Prostate gland (tissue), 2 donors: ENCODE data around the gene NFKBIA. TPM values are rescaled to one million over a fixed set of nuclear protein-coding genes. Genes with fewer than 3 reads are reported as not detected.
"Not testable (repeated sequence)": the region's sequence is repeated elsewhere in the genome, so short reads cannot be mapped to it uniquely, and the experiment has no call there.

ENCODE experiments used
- DNase-seq: peaks from one replicate; pipeline ENCODE4 v3.0.0-alpha.2; 2019; ENCODE audit warnings: low spot score
- H3K27ac ChIP-seq, 2 donors: fragments of 200-600 bp; sonication (generic); 2 replicates each; pipeline ENCODE4 v1.5.1; 2017 to 2019
- H3K27me3 ChIP-seq: fragments of 200-600 bp; sonication (generic); replicated peaks from 2 replicates; pipeline ENCODE4 v1.5.1; 2019; ENCODE audit not compliant: insufficient read depth
- H3K36me3 ChIP-seq, 2 donors: fragments of 200-600 bp; sonication (generic); 1 replicate in 1 of 2; 2 replicates in 1 of 2; pipeline versions ENCODE4 v1.5.1 to v1.8.1; 2017 to 2019
- H3K4me1 ChIP-seq: fragments of 200-600 bp; sonication (generic); replicated peaks from 2 replicates; pipeline ENCODE4 v1.5.1; 2019
- H3K4me3 ChIP-seq, 2 donors: fragments of 200-600 bp; sonication (generic); 2 replicates each; pipeline ENCODE4 v1.5.1; 2017 to 2019
- H3K9me3 ChIP-seq: fragments of 200-600 bp; sonication (generic); 2 replicates; pipeline ENCODE4 v1.5.1; 2017
- POLR2A ChIP-seq: fragments of 450-650 bp; IDR thresholded peaks from one replicate; pipeline ENCODE4 v1.6.1; 2016; ENCODE audit warnings: antibody characterized with exemption, mild to moderate bottlenecking
- POLR2AphosphoS5 ChIP-seq: sonication (generic); formaldehyde crosslinking; IDR thresholded peaks from one replicate; pipeline ENCODE4 v1.6.1; 2017; ENCODE audit warnings: antibody characterized with exemption
- WGBS: methylation state at CpG from one replicate; pipeline ENCODE4 v1.1.5; 2018; 5-methylcytosine and 5-hydroxymethylcytosine counted together
- intact Hi-C: fragments of 100-400 bp; cut with DNase I; formaldehyde crosslinking; loops from one replicate; pipeline ENCODE4 v1.14.2; 2022
- total RNA-seq, 2 donors: library from RNA; depleted of rRNA; stranded (reverse); fragments of >200 nt; gene quantifications; one replicate each; pipeline ENCODE4 v1.1.0, GENCODE V29; 2016
- TF ChIP-seq, protein P1 (sequence below), 4 experiments: fragments of 200-600 bp in 2 of 4; fragments of 450-650 bp in 2 of 4; sonication (generic) in 2 of 4; IDR thresholded peaks; 1 replicate in 3 of 4; 2 replicates in 1 of 4; pipeline ENCODE4 v1.5.1; 2016 to 2019; ENCODE audit warnings: antibody characterized with exemption in 4 of 4, mild to moderate bottlenecking in 2 of 4, moderate library complexity in 2 of 4

NFKBIA gene
- total RNA-seq, 2 donors from 2014 or later, result 294 to 415 TPM

DNA sequence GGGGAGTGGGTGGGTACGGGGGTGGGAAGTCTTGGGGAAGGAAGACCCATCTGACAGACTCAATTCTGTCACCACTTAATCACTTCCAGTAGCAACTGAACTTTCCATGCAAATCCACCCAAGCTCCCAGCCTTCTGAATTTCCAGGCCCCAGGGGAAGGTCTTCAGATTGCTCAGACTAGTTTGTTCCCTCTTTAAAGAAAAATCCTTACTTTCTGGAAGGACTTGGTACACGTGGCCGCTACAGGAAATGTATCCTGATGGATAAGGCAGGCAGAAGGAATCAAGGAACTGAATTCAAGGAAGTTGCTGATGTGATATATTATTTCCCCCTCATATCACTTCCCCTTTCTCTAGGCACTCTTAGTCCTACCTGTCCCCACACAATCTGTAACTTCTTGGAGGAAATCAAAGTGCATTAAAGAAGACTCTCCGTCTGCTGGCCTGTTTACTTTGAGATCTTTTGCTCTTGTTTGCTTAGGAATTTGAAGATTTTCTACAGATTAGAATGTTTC is 6.4 kb downstream of the NFKBIA start:
- H3K9me3 ChIP-seq, result no peaks in the 10 kb centered on the region
- peak overlapping the region; percentile 100 for H3K27ac ChIP-seq
- H3K4me1 ChIP-seq, result peaks cover 2% of the 10 kb centered on the region
- TF ChIP-seq POLR2AphosphoS5 (peak; percentile 43), POLR2A (no peak)
- TF ChIP-seq, protein P1, sequence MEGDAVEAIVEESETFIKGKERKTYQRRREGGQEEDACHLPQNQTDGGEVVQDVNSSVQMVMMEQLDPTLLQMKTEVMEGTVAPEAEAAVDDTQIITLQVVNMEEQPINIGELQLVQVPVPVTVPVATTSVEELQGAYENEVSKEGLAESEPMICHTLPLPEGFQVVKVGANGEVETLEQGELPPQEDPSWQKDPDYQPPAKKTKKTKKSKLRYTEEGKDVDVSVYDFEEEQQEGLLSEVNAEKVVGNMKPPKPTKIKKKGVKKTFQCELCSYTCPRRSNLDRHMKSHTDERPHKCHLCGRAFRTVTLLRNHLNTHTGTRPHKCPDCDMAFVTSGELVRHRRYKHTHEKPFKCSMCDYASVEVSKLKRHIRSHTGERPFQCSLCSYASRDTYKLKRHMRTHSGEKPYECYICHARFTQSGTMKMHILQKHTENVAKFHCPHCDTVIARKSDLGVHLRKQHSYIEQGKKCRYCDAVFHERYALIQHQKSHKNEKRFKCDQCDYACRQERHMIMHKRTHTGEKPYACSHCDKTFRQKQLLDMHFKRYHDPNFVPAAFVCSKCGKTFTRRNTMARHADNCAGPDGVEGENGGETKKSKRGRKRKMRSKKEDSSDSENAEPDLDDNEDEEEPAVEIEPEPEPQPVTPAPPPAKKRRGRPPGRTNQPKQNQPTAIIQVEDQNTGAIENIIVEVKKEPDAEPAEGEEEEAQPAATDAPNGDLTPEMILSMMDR (IDR thresholded peaks at IDR 0.05), result no peak
- no peak overlapping the region for H3K4me3 ChIP-seq
- no peak for DNase-seq
- H3K36me3 ChIP-seq, result peaks cover 17 to 25% of the 10 kb centered on the region in 2 donors
- 18% methylated on average over 4 of the region's 4 CpGs for WGBS
- intact Hi-C loops, result no loop called here
- no peaks in the 10 kb centered on the region for H3K27me3 ChIP-seq

DNA sequence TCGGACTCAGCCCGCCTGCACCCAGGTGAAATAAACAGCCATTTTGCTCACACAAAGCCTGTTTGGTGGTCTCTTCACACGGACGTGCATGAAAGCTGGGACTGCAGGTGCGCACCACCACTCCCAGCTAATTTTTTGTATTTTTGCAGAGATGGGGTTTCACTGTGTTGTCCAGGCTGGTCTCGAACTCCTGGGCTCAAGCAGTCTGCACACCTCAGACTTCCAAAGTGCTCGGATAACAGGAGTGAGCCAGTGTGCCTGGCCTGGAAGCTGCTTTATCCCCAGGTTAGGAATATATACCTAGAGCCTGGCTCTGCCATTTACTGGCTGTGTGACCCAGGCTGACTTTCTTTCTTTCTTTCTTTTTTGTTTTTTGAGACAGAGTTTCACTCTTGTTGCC is 7.9 kb downstream of the NFKBIA start:
- H3K4me3 ChIP-seq, H3K27ac ChIP-seq, intact Hi-C loops, H3K9me3 ChIP-seq, DNase-seq, H3K27me3 ChIP-seq, H3K4me1 ChIP-seq: not testable (repeated sequence)
- peaks cover 8 to 10% of the 10 kb centered on the region in 2 donors for H3K36me3 ChIP-seq
- WGBS, result 95% methylated on average over 7 of the region's 7 CpGs

DNA sequence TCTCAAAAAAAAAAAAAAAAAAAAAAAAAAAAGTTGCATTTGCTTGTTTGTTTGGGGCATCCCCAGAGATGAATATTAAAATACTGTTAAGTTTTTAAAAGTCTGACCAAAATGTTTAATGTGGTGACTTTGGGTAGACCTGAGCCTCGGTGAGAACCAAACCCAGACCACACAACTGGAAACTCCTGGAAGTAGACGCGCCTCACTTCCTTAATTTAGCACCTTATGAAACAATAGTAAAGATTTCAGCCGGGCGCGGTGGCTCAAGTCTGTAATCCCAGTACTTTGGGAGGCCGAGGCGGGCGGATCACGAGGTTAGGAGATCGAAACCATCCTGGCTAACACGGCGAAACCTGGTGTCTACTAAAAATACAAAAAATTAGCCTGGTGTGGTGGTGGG is 9.3 kb downstream of the NFKBIA start:
- 94% methylated on average over 13 of the region's 13 CpGs for WGBS

DNA sequence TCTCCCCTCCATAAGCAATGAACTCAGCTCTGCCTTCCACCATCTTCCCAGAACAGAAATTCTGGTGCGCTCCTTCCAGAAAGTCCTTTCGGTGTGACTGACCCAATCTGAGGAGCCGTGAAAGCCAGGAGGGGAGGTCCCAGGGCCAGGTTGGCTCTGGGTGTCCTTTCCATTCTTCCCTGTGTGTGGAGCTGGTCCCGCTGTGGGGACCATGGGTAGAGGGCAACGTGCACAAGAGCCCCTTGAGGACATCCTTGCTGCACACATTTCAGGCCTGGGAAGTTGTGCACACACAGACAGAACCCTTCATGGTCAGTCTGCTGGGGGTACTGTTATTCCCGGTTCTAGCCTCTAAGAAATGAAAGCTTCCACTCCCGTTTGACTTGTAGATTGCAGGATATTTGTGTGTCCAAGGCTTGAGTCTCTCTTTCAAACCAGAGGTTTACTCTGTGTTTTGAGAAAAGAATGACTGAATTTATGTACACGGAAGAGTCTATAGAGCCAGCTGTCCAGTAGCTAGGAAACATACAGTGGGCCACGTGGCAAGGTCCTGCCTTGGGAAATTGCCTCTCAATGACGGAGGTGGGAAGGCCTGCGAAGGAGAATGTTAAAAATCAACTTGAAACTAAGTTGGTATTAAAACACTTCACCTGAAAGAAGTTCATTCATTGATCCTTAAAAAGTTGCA is 10.1 kb downstream of the NFKBIA start:
- DNase-seq, result no peak
- no peak overlapping the region for H3K27ac ChIP-seq
- no peaks in the 10 kb centered on the region for H3K27me3 ChIP-seq
- H3K4me3 ChIP-seq, result no peak overlapping the region
- TF ChIP-seq POLR2A, result no peak
- TF ChIP-seq, protein P1 (IDR thresholded peaks at IDR 0.05), result no peak
- TF ChIP-seq POLR2AphosphoS5, result no peak
- peaks cover 2% of the 10 kb centered on the region for H3K4me1 ChIP-seq
- no peaks in the 10 kb centered on the region for H3K9me3 ChIP-seq
- WGBS, result 93% methylated on average over 11 of the region's 11 CpGs
- H3K36me3 ChIP-seq, result no peaks in the 10 kb centered on the region
- intact Hi-C loops, result no loop called here

More for the DNA sequence above, 9.3 kb downstream of the NFKBIA start:
- peaks cover 2% of the 10 kb centered on the region for H3K4me1 ChIP-seq
- H3K27ac ChIP-seq, result no peak overlapping the region
- no peaks in the 10 kb centered on the region for H3K36me3 ChIP-seq
- no peaks in the 10 kb centered on the region for H3K9me3 ChIP-seq
- H3K4me3 ChIP-seq, result no peak overlapping the region
- no peak for DNase-seq
- TF ChIP-seq, protein P1 (IDR thresholded peaks at IDR 0.05), result no peak
- TF ChIP-seq POLR2AphosphoS5 (no peak), POLR2A (no peak)
- intact Hi-C loops, result no loop called here
- H3K27me3 ChIP-seq, result no peaks in the 10 kb centered on the region

DNA sequence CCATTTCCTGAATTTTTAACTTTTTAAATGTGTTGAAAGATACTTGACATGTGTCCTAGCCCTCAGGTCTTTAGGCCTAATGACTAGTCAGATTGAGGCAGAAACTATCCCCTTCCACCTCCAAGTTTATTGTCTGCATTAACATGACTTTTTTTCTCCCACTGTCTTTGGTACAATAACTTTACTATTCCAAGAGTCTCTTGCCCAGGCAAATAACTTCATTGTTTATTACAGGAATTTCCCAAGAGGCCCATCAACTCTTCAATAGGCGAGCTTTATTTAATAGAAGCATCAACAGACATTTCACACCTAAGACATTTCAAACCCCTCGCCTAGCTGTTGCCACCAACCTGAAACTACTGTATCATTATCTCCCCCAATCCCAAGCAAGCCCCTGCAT is 10.7 kb downstream of the NFKBIA start:
- no peak for TF ChIP-seq POLR2A
- peak; percentile 30 for TF ChIP-seq POLR2AphosphoS5
- H3K9me3 ChIP-seq, result no peaks in the 10 kb centered on the region
- H3K27ac ChIP-seq, result peak overlapping the region in 1 of 2 donors; percentile 26
- no peaks in the 10 kb centered on the region for H3K27me3 ChIP-seq
- H3K4me1 ChIP-seq, result peaks cover 2% of the 10 kb centered on the region
- H3K36me3 ChIP-seq, result no peaks in the 10 kb centered on the region
- no peak overlapping the region for H3K4me3 ChIP-seq
- 43% methylated on average over 2 of the region's 2 CpGs for WGBS
- intact Hi-C loops, result no loop called here
- no peak for DNase-seq

DNA sequence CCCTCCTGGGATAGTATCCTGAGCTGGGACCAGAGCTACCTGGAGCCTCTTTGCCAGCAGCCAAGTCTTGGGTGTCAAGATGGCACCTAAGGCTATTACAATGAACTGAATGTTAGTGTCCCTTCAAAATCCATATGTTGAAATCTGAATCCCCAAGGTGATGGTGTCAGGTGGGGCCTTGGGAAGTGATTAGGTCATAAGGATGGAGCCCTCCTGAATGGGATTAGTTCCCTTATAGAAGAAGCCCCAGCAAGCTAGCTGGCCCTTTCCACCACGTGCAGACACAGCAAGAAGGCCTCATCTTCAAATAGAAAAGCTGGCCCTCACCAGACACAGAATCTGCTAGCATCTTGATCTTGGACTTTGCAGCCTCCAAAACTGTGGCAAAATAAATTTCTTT is 12.4 kb downstream of the NFKBIA start:
- Histone ChIP-seq H3K9me3 (no peaks in the 10 kb centered on the region), H3K4me1 (no peaks in the 10 kb centered on the region), H3K27ac (no peak overlapping the region), H3K36me3 (no peaks in the 10 kb centered on the region), H3K4me3 (no peak overlapping the region), H3K27me3 (no peaks in the 10 kb centered on the region)
- TF ChIP-seq POLR2A (no peak), POLR2AphosphoS5 (no peak)
- TF ChIP-seq, protein P1 (IDR thresholded peaks at IDR 0.05), result no peak
- no peak for DNase-seq
- WGBS, result 87% methylated on average over 1 of the region's 1 CpG
- intact Hi-C loops, result no loop called here
